ENCODE measurements around the gene EFHC1. TPM values are rescaled to one million over a fixed set of nuclear protein-coding genes. Genes with fewer than 3 reads are reported as not detected.

EFHC1 gene
- total RNA-seq, 1 experiment from 2014 or later, result 44.0 TPM

DNA sequence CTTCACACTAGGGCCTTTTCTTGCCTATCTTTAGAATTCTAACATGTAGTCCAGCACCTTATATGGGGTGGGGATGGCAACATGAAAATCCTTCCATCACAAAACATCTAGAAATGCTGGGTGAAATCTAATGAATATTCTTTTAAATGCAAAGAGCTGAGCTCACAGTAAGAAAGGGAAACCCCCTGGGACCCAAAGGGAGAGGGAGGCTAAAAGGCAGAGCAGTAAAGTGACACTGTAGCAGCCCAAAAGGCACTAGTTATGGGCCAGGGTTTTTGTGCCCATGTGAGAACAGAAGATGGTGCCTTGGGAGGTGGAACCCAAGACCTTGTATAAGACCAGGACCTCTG is 90.0 kb downstream of the EFHC1 start:
- Histone ChIP-seq H3K4me2 (ENCODE audit: low read depth, low read length, poor library complexity, severe bottlenecking) (no peak overlapping the region), H3K9me3 (ENCODE audit: low read length) (no peaks in the 10 kb centered on the region), H3K27me3 (ENCODE audit: low read length) (no peaks in the 10 kb centered on the region), H2AFZ (ENCODE audit: low read length) (no peak overlapping the region), H3K79me2 (ENCODE audit: low read length) (no peaks in the 10 kb centered on the region), H3K36me3 (ENCODE audit: insufficient read depth, low read length) (peaks cover 13% of the 10 kb centered on the region; the same call in 1 of the 2 replicates), H3K4me1 (ENCODE audit: low read length) (peaks cover 11% of the 10 kb centered on the region), H3K9ac (ENCODE audit: low read length) (no peak overlapping the region), H3K4me3 (ENCODE audit: low read length) (no peak overlapping the region), H3K9me2 (replicated peaks; ENCODE audit: insufficient read depth, low read length) (no peaks in the 10 kb centered on the region), H4K20me1 (ENCODE audit: insufficient read depth, low read depth, low read length) (no peaks in the 10 kb centered on the region), H3K27ac (ENCODE audit: low read length) (no peak overlapping the region)
- DNase-seq, result no peak

DNA sequence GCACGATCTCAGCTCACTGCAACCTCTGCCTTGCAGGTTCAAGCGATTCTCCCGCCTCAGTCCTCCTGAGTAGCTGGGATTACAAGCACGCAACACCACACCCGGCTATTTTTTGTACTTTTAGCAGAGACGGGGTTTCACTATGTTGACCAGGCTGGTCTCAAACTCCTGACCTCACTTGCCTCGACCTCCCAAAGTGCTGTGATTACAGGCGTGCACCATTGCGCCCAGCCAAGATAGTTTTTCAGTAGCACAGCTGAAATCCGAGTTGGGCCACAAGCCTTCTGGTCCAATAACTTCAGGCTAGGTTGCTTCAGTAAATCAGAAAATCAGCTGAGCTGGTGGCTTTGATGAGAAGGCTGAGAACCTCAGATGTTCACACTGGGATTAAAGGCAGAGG is 91.0 kb downstream of the EFHC1 start:
- no peak for DNase-seq
- Histone ChIP-seq H3K4me1 (ENCODE audit: low read length) (peaks cover 11% of the 10 kb centered on the region), H3K79me2 (ENCODE audit: low read length) (no peaks in the 10 kb centered on the region), H3K9me2 (replicated peaks; ENCODE audit: insufficient read depth, low read length) (no peaks in the 10 kb centered on the region), H2AFZ (ENCODE audit: low read length) (no peak overlapping the region), H3K9ac (ENCODE audit: low read length) (no peak overlapping the region), H3K9me3 (ENCODE audit: low read length) (no peaks in the 10 kb centered on the region), H3K4me3 (ENCODE audit: low read length) (no peak overlapping the region), H3K27me3 (ENCODE audit: low read length) (no peaks in the 10 kb centered on the region), H3K36me3 (ENCODE audit: insufficient read depth, low read length) (peaks cover 16% of the 10 kb centered on the region; the same call in 1 of the 2 replicates), H3K4me2 (ENCODE audit: low read depth, low read length, poor library complexity, severe bottlenecking) (no peak overlapping the region), H4K20me1 (ENCODE audit: insufficient read depth, low read depth, low read length) (no peaks in the 10 kb centered on the region), H3K27ac (ENCODE audit: low read length) (no peak overlapping the region)

DNA sequence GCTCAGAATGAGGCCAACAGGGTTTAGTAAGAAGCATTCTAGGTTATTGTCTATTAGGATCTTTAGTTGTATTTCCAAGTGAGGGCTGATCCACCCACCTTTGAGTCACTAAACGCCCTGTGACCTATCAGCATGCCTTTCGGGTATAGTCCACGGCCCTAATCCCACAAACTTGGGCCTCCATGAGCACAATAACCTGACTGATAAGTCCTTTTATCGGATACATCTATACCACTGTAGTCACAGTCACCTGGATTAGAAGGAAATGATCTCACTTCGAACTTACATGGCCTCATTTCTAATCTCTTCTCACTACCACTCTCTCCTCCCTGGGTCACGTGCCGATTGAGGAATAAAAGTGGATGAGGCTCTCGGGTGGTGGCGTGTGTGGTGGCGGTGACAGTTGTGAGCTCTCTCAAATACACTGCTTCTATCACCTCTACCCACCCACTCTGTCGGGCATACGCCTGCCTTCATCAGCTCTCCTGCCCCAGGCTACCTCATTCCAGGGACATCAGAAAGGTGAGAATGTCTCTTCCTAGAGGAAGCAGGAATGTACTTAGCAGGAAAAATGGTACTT is 91.5 kb downstream of the EFHC1 start:
- Histone ChIP-seq H3K4me1 (ENCODE audit: low read length) (peaks cover 11% of the 10 kb centered on the region), H3K36me3 (ENCODE audit: insufficient read depth, low read length) (peaks cover 16% of the 10 kb centered on the region; the same call in 1 of the 2 replicates), H3K4me3 (ENCODE audit: low read length) (no peak overlapping the region), H3K27ac (ENCODE audit: low read length) (no peak overlapping the region), H3K79me2 (ENCODE audit: low read length) (no peaks in the 10 kb centered on the region), H3K9me3 (ENCODE audit: low read length) (no peaks in the 10 kb centered on the region), H3K9ac (ENCODE audit: low read length) (no peak overlapping the region), H4K20me1 (ENCODE audit: insufficient read depth, low read depth, low read length) (no peaks in the 10 kb centered on the region), H3K27me3 (ENCODE audit: low read length) (no peaks in the 10 kb centered on the region), H3K4me2 (ENCODE audit: low read depth, low read length, poor library complexity, severe bottlenecking) (no peak overlapping the region), H3K9me2 (replicated peaks; ENCODE audit: insufficient read depth, low read length) (no peaks in the 10 kb centered on the region), H2AFZ (ENCODE audit: low read length) (no peak overlapping the region)
- DNase-seq, result no peak

DNA sequence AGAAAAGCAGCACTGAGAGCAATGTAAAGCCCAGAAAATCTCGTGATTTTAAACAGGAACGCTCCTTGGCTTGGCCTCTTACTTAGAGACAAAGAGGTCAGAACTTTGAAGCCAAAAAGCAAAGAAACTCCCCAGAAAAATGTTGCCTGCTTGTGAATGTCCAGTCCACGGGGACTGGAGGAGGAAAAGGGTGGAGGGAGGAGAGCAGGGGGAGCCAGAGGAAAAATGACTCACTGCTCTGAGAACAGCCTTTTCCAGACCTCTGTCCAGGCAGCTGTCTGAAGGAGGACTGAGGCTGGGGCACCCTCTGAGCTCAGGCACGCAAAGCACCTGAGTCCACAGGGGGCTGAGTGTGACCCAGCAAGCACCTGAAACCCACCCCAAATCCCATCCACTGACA is 92.1 kb downstream of the EFHC1 start:
- H3K27me3 ChIP-seq (ENCODE audit: low read length), result no peaks in the 10 kb centered on the region
- H3K4me1 ChIP-seq (ENCODE audit: low read length), result peaks cover 11% of the 10 kb centered on the region
- no peak for DNase-seq
- no peak overlapping the region for H3K4me3 ChIP-seq (ENCODE audit: low read length)
- no peaks in the 10 kb centered on the region for H3K9me3 ChIP-seq (ENCODE audit: low read length)
- no peaks in the 10 kb centered on the region for H3K79me2 ChIP-seq (ENCODE audit: low read length)
- H3K9me2 ChIP-seq (replicated peaks; ENCODE audit: insufficient read depth, low read length), result no peaks in the 10 kb centered on the region
- no peaks in the 10 kb centered on the region for H4K20me1 ChIP-seq (ENCODE audit: insufficient read depth, low read depth, low read length)
- H3K36me3 ChIP-seq (ENCODE audit: insufficient read depth, low read length), result peaks cover 15% of the 10 kb centered on the region; the same call in 1 of the 2 replicates
- H2AFZ ChIP-seq (ENCODE audit: low read length), result no peak overlapping the region
- no peak overlapping the region for H3K4me2 ChIP-seq (ENCODE audit: low read depth, low read length, poor library complexity, severe bottlenecking)
- H3K9ac ChIP-seq (ENCODE audit: low read length), result no peak overlapping the region
- H3K27ac ChIP-seq (ENCODE audit: low read length), result no peak overlapping the region

DNA sequence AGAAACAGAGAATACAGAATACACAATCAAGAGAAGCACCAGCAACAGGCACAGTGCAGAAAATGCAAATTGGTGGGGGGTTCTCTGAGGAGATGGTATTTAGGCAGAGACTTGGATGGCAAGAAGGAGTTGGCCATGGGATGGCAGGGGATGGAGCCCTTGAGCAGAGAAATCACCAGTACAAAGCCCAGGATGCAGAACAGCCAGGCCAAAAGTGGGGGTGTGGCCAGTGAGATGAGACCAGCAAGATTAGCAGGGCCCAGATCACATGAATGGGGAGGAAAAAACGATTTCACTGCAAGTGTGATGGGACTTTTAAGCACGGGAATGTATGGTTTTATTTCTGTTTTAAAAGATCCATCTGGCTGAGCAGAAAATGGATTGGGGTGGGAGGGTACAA is 93.3 kb downstream of the EFHC1 start:
- H2AFZ ChIP-seq (ENCODE audit: low read length), result no peak overlapping the region
- H3K9me2 ChIP-seq (replicated peaks; ENCODE audit: insufficient read depth, low read length), result no peaks in the 10 kb centered on the region
- no peak overlapping the region for H3K4me2 ChIP-seq (ENCODE audit: low read depth, low read length, poor library complexity, severe bottlenecking)
- peaks cover 8% of the 10 kb centered on the region for H3K79me2 ChIP-seq (ENCODE audit: low read length)
- H4K20me1 ChIP-seq (ENCODE audit: insufficient read depth, low read depth, low read length), result no peaks in the 10 kb centered on the region
- H3K4me3 ChIP-seq (ENCODE audit: low read length), result no peak overlapping the region
- H3K36me3 ChIP-seq (ENCODE audit: insufficient read depth, low read length), result peaks cover 13% of the 10 kb centered on the region; the same call in 1 of the 2 replicates
- H3K27ac ChIP-seq (ENCODE audit: low read length), result no peak overlapping the region
- DNase-seq, result no peak
- H3K27me3 ChIP-seq (ENCODE audit: low read length), result no peaks in the 10 kb centered on the region
- H3K9ac ChIP-seq (ENCODE audit: low read length), result no peak overlapping the region
- peaks cover 11% of the 10 kb centered on the region for H3K4me1 ChIP-seq (ENCODE audit: low read length)
- no peaks in the 10 kb centered on the region for H3K9me3 ChIP-seq (ENCODE audit: low read length)

DNA sequence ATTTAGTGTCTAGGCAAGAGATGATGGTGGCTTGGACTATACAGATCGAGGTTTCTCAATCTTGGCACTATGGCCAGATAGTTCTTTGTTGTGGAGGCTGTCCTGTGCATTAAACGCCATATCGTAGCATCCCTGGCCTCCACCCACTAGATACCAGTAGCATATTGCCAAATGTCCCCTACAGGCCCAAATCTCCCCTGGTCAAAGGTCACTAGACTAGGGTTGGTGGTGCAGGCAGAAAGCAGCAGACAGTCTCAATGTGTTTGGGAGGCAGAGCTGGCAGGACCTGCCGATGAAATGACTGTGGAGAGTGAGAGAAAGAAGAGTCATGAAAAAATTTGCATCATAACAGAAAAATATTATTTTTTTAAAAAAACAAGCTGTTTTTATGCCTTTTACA is 93.8 kb downstream of the EFHC1 start:
- Histone ChIP-seq H3K79me2 (ENCODE audit: low read length) (peaks cover 11% of the 10 kb centered on the region), H3K36me3 (ENCODE audit: insufficient read depth, low read length) (peaks cover 13% of the 10 kb centered on the region; the same call in 1 of the 2 replicates), H3K27me3 (ENCODE audit: low read length) (no peaks in the 10 kb centered on the region), H3K4me1 (ENCODE audit: low read length) (peaks cover 11% of the 10 kb centered on the region), H4K20me1 (ENCODE audit: insufficient read depth, low read depth, low read length) (no peaks in the 10 kb centered on the region), H3K9ac (ENCODE audit: low read length) (no peak overlapping the region), H3K4me3 (ENCODE audit: low read length) (no peak overlapping the region), H3K9me2 (replicated peaks; ENCODE audit: insufficient read depth, low read length) (no peaks in the 10 kb centered on the region), H2AFZ (ENCODE audit: low read length) (no peak overlapping the region), H3K4me2 (ENCODE audit: low read depth, low read length, poor library complexity, severe bottlenecking) (no peak overlapping the region), H3K9me3 (ENCODE audit: low read length) (no peaks in the 10 kb centered on the region), H3K27ac (ENCODE audit: low read length) (no peak overlapping the region)
- DNase-seq, result no peak

DNA sequence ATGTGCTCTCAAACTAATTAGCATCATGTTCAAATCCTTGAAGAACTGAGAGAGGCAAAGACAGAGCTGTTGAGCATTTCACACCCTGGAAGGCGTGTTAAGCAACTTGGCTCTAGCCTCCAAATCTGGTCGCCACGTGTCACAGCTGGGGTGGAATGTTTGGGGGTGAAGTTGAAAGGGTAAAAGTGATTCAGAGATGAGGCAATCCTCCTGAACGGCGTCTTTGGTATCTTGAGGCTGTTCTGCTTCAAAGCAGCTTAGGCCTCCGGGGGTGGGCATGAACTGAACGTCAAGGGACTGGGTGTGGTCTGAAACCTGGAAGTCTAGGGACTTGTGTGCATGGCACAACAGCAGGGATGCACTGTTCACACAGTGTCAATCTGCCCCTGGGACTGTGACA is 94.4 kb downstream of the EFHC1 start:
- Histone ChIP-seq H3K9me3 (ENCODE audit: low read length) (no peaks in the 10 kb centered on the region), H3K4me1 (ENCODE audit: low read length) (peaks cover 11% of the 10 kb centered on the region), H4K20me1 (ENCODE audit: insufficient read depth, low read depth, low read length) (no peaks in the 10 kb centered on the region), H3K36me3 (ENCODE audit: insufficient read depth, low read length) (peaks cover 13% of the 10 kb centered on the region; the same call in 1 of the 2 replicates), H3K27ac (ENCODE audit: low read length) (no peak overlapping the region), H3K79me2 (ENCODE audit: low read length) (peaks cover 18% of the 10 kb centered on the region), H3K9ac (ENCODE audit: low read length) (no peak overlapping the region), H3K27me3 (ENCODE audit: low read length) (no peaks in the 10 kb centered on the region), H2AFZ (ENCODE audit: low read length) (no peak overlapping the region), H3K9me2 (replicated peaks; ENCODE audit: insufficient read depth, low read length) (no peaks in the 10 kb centered on the region), H3K4me3 (ENCODE audit: low read length) (no peak overlapping the region), H3K4me2 (ENCODE audit: low read depth, low read length, poor library complexity, severe bottlenecking) (no peak overlapping the region)
- no peak for DNase-seq

DNA sequence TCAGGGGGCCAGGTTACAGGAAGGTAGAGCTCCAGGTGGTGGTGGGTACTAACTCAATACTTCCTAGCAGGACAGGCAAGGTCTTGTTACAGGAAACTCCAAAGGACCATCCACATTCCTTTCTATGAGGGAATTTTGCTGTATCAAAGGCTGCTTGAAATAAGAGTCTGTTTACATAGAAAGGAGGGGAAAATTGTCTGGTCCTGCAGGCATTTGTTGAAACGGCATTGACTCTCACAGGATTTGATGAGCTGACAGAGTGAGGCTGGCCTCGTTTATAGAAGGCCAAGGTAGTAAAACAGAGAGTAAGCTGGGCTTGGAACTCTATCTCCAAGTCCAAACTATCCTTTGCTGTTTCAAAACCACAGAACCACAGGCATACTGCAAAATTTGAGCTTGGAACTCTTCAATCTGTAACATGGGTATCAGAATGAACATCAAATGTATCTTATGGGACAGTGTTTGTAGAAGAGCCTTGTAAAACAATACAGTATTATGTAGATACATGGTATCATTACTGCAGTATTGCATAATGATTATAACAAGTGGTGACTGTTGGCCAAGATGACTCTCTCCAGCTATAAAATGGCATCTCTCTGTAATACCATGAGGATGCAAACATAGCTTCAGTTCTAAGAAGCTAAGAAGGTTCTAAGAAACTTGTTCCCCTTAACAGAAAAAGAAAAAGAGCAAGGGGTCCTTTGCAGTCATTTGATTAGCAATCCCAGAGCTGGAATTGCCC is 95.2 kb downstream of the EFHC1 start:
- peaks cover 13% of the 10 kb centered on the region; the same call in 1 of the 2 replicates for H3K36me3 ChIP-seq (ENCODE audit: insufficient read depth, low read length)
- H3K9me2 ChIP-seq (replicated peaks; ENCODE audit: insufficient read depth, low read length), result no peaks in the 10 kb centered on the region
- no peak overlapping the region for H2AFZ ChIP-seq (ENCODE audit: low read length)
- no peak overlapping the region for H3K4me2 ChIP-seq (ENCODE audit: low read depth, low read length, poor library complexity, severe bottlenecking)
- H4K20me1 ChIP-seq (ENCODE audit: insufficient read depth, low read depth, low read length), result no peaks in the 10 kb centered on the region
- DNase-seq, result no peak
- no peak overlapping the region for H3K4me3 ChIP-seq (ENCODE audit: low read length)
- no peak overlapping the region for H3K27ac ChIP-seq (ENCODE audit: low read length)
- H3K9me3 ChIP-seq (ENCODE audit: low read length), result no peaks in the 10 kb centered on the region
- no peak overlapping the region for H3K9ac ChIP-seq (ENCODE audit: low read length)
- H3K79me2 ChIP-seq (ENCODE audit: low read length), result peaks cover 26% of the 10 kb centered on the region
- H3K27me3 ChIP-seq (ENCODE audit: low read length), result no peaks in the 10 kb centered on the region
- peaks cover 8% of the 10 kb centered on the region for H3K4me1 ChIP-seq (ENCODE audit: low read length)
